NCI-H774 (cell line): ENCODE results near the gene AGTPBP1.

Experiments
- DNase-seq: peaks from one replicate; lab custom pipeline; 2025; lab: John Stamatoyannopoulos, UW

AGTPBP1 gene

DNA sequence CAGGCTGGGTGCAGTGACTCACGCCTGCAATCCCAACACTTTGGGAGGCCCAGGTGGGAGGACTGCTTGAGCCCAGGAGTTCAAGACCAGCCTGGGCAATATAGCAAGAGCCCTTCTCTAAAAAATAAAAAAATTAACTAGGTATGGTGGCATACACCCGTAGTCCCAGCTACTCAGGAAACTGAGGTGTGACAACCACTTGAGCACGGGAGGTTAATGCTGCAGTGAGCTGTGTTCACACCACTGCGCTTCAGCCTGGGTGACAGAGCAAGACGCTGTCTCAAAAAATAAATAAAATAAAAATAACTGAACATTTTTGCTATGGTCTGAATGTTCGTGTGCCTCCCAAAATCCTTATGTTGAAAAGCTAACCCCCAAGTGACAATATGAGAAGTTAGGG lies 24.5 kb downstream of the AGTPBP1 start:
- no peak for DNase-seq

DNA sequence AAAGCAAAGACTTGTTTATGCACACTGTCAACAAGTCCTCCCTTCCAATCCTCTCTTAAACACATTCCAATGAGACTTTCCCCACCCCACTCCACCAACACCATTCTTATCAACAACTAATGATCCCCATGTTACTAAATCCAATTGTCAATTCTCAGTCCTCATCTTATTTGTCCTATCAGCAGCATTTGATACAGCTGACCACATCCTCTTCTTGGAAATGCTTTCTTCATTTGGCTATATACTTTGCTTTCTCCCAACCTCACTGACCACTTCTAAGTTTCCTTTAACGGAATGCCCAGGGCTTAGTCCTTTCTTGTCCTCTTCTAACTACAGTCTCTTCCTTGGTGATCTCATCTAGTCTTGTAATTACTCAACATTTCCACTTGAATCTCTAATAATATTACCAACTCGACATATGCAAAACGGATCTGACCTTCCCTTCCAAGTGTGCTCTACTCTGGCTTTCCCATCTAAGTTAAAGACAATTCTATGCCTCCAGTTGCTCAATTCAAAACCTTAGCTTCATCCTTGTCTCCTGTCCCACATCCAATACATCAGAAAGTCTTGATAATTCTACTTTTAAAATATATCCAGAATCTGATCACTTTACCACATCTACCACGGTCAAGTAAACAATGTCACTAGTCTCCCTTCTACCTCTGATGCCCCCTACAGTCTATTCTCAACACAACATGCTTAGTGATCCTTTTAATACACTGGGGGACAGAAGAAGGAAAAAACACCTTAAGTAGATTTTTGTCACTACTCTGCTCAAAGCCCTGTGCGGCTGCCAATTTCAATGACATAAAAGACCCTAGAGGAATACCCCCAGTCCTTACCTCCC lies 25.5 kb downstream of the AGTPBP1 start:
- no peak for DNase-seq

DNA sequence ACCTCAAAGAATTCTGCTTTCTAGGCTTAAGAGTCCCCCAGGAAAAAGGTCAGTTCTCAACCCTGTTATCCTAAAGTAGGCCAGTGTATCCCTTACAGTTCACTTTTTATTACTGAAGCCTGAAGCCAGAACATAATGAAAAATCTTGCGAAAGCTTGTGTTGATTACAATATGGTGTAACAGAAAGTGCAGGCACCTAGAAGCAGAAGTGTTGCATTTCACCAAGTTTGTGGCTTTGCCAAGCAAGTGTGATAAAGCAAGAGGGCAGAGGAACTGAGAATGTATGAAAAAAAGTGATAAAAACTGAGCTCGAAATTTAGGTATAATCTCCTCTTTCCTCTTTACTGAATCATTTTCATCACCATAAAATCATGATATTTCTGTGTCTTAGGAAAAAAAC lies 26.2 kb downstream of the AGTPBP1 start:
- DNase-seq, result no peak

DNA sequence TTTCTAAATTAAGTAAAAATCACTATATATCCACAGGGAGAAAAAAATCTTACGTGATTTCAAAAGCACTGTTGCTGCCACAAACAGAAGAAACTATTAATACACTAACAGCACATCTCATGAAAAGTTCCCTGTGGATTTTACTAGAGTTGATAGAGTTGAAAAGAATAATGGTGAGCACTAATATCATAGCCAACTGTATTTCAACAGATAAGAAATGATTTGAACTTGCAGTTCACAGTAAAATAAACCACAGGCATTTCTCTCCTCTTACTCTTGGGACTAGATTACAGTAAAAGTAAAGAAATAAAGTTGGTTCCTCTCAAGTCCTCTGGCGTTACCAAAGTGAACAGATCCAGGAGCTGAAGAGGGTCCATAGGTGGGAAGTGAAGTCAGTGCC lies 27.9 kb downstream of the AGTPBP1 start:
- no peak for DNase-seq

DNA sequence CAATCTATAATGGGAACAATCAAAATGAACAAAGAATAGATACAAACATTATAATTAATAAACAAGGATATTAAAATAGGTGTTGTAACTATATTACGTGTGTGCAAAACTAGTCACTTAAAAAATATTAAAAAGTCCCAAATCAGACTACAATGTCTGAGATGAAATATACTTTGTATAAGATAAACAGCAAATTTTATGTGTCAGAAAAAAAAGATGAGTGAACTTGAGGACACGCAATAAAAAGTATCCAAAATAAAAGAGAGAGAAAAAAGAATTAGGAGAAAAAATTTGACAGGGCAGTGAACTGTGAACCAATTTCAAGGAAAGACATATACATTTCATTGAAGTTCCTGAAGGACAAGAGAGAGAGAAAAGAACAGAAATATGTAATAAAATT lies 37.0 kb downstream of the AGTPBP1 start:
- no peak for DNase-seq

DNA sequence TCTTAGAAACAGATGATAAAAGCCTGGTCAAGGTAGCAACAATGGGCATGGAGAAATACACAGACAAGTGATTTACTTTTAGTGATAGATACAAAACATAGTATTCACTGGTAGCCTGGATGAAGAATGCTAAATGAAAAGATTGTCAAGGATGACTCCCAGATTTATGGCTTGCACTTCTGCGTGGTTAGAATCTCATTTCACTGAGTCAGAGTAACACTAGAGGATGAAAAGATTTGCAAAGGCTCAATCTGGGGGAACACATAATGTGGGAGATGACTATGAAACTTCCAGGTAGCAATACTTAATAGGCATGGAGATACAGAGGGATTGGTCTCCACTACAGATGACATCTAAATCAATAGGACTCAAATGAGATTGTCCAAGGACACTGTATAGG lies 38.4 kb downstream of the AGTPBP1 start:
- DNase-seq, result no peak

DNA sequence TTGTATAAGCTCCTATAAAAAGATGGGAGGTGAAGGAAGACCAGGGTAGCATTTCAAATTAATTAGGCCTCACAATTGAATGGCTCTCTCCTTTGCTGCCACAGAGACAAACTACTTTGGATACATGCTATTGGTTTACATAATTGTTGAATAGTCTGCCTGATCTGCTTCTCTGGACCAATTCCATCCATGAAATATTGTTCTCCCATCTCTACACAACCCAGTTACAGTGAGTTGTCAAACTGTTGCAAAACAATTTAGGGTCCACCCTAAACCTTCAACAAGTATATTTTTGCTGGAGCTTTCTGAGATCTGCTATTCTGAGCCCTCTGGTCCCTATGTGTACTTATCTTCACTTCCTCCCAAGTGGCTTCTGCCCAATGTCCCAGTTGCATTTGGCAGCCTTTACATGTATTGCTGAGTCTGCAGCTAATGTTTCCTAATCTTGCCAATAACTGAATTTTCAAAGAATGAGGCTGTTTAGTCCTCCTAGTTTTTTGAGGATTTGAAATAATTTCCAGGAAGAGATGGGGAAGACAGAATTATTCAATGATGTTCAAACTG lies 38.9 kb downstream of the AGTPBP1 start:
- no peak for DNase-seq

DNA sequence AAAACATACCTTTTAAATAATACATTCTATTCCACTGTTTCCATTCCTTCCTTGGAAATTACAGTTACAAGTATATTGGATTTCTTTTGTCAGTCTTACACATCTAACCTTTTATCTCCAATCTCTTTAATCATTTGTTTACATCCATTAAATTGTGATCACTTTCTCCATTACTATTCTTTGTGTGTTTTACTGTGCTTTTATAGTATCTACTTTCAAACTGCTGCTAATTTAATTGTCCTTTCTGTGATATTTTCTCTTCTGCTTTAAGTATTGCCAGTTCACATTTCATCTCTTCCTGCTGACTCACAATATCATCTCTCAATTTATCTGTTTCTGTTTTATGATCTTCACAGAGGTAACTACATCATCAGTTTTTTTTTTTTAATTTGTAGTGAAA lies 39.6 kb downstream of the AGTPBP1 start:
- no peak for DNase-seq

DNA sequence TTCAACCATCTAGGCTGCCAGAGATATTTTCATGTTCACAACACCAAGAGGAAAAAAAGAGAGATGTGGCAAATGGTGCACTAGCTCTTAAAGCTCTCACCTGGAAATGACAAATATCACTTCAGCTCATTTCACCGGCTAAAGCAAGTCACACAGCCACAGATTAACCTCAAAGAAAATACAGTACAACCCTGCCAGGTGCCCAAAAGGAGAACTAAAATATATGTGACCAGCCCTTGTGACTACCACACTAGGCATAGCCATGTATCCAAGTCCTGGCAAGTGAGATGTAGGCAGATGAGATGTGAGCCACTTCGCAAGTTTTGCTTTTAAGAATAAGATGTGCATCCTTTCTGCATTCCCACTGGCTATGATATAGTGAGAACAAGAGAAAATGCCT lies 41.4 kb downstream of the AGTPBP1 start:
- DNase-seq, result no peak

DNA sequence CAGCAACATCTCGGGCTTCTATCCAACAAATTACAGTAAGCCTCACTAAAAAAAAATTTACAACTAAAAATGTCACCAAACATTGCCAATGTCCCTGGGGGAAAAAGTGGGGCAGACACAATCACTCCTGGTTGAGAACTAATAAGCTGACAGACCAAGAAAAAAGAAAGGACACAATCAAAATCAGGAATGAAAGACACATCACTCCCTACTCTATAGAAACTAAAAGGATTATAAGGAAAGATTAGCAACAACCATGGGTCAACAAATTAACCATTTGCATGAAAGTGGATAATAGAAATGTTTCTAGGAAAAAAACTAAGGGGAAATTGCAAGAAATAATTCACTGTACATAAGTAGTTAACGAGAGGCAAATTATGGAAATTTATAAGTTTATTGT lies 53.4 kb downstream of the AGTPBP1 start:
- DNase-seq, result no peak

DNA sequence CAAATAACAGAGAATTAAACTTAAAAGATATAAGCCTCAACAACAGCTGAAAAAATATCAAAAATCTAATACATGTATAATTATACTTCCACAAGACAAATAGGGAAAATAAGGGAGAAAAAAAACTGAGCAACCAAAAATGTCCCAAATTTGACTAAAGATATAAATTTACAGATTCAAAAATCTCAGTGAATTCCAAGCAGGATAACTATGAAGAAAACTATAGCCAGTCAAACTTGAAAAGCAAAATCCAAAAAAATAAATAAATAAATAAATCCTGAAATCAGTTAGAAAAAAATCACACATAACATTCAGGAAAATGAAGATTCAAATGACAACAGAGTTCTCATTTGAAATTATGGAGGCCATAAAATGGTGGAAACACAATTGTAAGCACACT lies 56.7 kb downstream of the AGTPBP1 start:
- DNase-seq, result no peak

DNA sequence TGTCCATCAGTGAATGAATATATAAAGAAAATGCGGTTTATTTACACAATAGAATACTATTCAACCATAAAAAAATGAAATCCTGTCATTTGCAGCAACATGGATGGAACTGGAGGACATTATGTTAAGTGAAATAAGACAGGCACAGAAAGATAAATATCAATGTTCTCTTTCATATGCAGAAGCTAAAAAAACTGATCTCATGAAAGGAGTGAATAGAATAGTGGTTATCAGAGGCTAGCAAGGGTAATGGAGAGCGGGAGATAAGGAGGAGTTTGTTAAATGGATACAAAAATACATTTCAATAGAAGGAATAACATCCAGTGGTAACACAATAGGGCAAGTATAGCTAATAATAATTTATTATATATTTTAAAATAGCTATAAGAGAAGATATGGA lies 65.0 kb downstream of the AGTPBP1 start:
- no peak for DNase-seq

DNA sequence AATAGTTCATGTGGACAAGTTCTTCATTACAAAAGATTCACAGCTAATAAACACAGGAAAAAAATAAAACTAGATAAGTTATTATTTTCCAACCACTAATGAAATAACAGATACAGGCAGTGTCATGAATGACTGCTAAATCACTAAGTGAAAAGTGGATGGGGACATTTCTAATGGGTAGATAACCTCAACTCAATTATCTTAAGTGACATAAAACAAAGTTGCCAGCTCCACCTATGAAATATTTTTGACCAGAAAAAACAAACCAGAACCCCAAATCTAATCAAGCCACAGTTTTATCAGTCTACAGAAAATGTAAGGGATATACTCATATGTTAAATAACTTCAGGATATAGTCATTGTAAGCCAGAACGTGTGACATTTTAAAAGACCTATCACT lies 74.4 kb downstream of the AGTPBP1 start:
- DNase-seq, result no peak

DNA sequence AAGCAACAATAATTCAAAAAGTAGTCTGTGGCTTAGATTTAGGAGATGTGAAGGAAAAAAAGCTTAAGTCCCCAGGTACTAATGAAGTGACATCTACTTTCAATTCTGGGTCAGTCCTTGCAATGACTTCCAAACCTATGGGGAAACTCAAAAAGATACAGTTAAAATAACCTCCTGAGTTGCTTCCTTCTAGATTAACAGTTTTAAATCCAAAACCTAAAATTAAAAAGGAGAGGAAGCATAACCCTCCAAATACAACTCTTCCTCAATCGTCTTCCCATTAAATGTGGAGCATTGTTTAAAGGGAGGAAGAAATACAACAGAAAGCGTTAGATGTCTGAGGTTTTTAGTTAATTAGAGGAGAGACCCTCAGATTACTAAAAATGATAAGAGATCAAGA lies 75.7 kb downstream of the AGTPBP1 start:
- DNase-seq, result no peak

DNA sequence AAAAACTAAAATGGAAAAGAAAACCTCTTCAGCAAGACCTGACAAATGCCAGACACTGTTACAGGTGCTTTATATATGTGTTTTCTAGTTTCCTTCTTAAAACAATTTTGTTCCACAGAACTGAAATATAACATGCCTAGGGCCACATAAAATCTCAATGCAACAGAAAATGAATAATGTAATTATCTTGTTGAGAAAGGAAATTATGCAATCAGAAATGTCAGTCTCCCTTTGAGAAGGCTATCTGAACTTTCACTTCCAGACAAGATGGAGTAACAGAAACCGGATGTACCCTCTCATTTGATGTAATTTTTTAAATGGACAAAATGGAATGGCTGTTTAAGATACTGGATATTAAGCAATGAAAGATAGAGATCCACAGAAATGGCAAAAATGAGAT lies 79.2 kb downstream of the AGTPBP1 start:
- no peak for DNase-seq

DNA sequence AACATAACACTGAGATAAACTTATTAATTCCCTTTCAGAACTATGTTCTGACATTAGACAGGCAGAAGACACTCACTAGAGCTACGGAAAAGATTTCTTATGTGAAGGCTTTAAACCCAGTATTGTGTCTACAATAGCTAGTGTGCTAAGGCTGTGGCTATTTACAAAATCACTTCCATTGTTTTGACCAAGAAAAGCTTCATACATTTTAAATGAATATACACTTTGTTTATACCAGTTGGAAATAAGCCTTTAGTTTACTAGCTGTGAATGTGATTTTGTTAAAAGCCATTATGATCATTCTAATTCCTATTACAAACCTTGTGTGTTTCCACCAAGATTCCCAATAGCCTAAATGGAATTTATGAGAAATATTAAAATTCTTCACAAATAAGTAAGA lies 83.0 kb downstream of the AGTPBP1 start:
- DNase-seq, result no peak

DNA sequence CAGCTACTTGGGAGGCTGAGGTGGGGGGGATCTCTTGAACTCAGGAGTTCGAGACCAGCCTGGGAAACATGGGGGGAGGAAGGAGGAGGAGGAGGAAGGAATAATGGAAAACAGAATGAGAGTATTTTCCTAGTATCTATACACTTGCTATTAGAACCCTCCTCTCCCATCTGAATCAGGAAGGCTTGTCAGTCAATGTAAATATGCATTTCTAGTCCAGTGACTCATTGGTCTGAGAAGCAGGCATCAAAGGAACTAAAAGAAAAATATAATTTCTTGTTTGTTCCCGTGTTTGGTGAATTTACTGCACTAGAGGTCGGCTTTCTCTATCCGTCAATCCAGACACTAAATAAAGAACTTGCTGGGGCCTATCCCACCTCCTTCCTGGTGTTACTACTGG lies 88.6 kb downstream of the AGTPBP1 start:
- no peak for DNase-seq

DNA sequence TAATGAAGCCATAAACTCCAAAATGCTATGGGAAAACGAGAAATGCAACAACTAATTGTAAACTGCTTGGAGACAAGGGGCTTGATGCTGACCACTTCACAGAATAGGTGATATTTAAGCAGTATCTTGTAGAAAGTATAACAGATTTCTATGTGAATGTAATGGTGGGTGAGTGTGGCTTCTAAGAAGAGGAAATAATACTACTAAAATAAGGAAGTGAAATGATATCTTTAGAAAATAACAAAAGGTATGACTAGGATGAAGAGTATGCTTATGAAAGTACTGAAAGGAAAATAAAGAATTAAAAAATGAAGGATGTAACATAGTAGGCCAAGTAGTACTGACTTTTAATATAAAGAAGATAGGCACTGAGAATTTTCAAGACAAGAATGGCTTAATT lies 94.2 kb downstream of the AGTPBP1 start:
- no peak for DNase-seq

DNA sequence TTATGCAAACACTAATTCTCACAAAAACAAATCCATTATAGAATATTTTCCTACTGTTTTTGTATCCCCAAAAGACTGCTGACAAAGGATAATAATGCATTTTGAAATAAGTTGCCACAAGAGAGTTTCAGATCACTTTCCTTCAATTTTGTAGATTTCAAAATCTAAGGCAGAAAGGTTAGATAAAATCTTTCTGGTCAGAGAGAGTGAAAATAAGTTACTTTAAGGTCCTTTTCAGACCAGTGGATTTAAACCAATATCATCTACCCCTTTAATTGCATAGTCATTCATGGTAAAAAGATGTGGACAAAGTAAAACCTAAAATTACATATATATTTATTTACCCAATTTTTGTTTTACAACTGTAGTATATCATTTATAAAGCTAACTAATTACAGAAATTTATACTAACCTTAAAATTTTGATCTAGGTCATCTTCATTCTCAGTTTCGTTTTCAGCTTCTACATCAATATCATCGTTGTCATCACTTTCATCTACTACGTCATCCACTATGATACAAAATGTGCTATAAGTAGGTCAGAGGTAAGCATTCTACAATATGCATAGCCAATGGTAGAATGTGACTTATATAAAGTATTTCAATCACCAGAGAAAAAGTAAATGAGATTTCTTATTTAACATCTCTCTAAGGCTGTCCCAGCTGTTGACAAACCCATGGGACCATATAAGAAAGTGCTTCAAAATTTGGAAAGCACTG lies 95.7 kb downstream of the AGTPBP1 start:
- no peak for DNase-seq

DNA sequence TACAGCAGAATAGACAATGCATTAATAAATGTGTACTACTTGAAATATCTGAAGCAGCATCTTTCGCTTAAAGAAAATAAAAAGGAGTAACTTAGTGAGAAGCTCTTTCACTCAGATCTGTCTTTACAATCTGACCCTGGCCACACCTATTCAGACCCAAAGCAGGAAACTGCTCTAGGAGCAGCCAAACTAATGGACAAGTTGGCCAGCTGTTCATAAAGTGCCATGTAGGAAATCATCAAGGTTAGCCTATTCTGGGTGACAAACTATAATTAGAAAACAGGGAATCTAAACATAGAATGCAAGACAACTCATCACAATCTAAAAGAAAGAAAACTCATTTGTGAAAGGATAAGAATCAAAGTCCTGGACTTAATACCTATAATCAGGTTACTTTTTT lies 101.3 kb downstream of the AGTPBP1 start:
- no peak for DNase-seq

DNA sequence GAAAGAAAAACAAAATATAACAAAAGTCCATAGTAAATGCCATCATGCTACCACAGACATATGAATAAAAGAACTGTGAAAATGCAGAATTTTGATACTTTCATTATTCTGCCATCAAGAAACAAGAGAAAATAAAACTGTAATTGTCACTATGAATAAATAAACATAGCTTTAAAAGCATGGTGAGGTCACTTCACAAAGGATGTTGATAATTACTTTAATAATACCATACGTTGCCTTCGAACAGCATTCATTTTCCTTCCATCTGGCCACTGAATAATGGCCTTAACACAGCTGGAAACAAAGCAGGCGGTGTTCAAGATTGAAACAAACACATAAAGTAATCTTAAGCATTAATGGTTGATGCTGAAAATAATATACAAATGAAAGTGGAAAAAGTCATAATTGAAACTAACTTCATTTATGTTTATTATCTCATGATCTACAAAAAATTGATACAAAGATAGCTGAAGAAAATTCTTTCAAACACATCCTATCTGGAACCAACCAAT lies 102.0 kb downstream of the AGTPBP1 start:
- DNase-seq, result peak; percentile 34

DNA sequence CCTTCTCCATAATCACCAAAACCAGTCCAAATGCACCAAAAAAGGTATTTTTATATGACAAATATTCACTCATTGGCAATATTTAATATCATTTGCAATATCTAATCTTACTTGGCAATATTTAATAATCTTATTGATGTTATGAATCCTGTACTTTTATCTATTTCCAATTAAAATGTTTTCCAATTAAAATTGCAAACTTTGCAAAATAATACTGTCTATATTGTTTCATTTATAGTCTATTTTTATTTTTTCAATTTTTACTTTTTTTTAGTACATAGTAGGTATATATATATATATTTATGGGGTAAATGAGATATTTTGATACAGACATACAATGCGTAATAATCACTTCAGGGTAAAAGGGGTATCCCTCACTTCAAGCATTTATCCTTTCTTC lies 109.9 kb downstream of the AGTPBP1 start:
- no peak for DNase-seq

DNA sequence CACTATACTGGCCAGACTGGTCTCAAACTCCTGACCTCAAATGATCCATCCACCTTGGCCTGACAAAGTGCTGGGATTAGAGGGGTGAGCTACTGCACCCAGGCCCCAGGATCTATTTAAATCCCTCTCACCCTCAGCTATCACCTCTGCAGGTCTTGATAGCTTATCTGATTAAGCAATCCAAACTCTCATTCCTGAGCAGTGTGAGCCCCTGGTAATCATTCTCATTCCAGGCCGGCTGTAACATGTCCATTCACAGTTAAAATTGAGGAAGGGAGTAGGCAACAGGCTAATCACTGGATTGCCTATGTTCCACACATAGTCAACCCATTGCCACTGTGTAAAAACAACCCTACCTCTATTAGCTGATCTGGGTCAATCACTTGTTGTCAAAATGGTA lies 111.1 kb downstream of the AGTPBP1 start:
- no peak for DNase-seq
